Activated CD4-positive, CD25-positive, alpha-beta regulatory T cell treated with anti-CD3 and anti-CD28 coated beads, Interleukin-2, amount 50 U/mL, for 72 hours (primary cell): ENCODE results near the gene ACVR1.

ENCODE experiments used
- DNase-seq: peaks from one replicate; pipeline ENCODE4 v3.0.0; 2021

ACVR1 gene

DNA sequence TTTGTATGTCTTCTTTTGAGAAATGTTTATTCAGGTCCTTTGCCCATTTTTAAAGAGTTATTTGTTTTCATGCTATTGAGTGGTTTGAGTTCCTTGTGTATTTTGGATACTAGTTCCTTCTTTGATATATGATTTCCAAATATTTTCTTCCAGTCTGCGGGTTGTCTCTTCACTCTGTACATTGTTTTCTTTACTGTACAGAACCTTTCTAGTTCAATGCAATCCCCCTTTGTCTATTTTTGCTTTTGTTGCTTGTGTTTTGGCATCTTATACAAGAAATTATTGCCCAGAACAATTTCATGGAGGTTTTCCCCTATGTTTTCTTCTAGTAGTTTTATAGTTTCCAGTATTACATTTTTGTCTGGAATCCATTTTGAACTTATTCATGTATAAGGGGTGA, 185.0 kb downstream of the ACVR1 start:
- DNase-seq: no peak
